ENCODE data around the gene ERP44. TPM values are rescaled to one million over a fixed set of nuclear protein-coding genes. Genes with fewer than 3 reads are reported as not detected.

The ERP44 gene
- total RNA-seq, 4 donors from 2014 or later, result 9.7 to 13.2 (median 12.4) TPM

- Histone ChIP-seq H3K4me3 (no peak overlapping the region), H3K9me3 (no peaks in the 10 kb centered on the region), H3K36me3 (no peaks in the 10 kb centered on the region), H3K27me3 (no peaks in the 10 kb centered on the region), H3K4me1 (no peaks in the 10 kb centered on the region), H3K27ac (no peak overlapping the region)
- DNase-seq (ENCODE audit: low spot score in 2 of 2), result no peak
- 98% methylated on average over 3 of the region's 3 CpGs for WGBS
- TF ChIP-seq POLR2A (IDR thresholded peaks at IDR 0.05) (no peak), POLR2AphosphoS5 (IDR thresholded peaks at IDR 0.05) (no peak), EP300 (IDR thresholded peaks at IDR 0.05) (no peak)
- TF ChIP-seq, protein P1, sequence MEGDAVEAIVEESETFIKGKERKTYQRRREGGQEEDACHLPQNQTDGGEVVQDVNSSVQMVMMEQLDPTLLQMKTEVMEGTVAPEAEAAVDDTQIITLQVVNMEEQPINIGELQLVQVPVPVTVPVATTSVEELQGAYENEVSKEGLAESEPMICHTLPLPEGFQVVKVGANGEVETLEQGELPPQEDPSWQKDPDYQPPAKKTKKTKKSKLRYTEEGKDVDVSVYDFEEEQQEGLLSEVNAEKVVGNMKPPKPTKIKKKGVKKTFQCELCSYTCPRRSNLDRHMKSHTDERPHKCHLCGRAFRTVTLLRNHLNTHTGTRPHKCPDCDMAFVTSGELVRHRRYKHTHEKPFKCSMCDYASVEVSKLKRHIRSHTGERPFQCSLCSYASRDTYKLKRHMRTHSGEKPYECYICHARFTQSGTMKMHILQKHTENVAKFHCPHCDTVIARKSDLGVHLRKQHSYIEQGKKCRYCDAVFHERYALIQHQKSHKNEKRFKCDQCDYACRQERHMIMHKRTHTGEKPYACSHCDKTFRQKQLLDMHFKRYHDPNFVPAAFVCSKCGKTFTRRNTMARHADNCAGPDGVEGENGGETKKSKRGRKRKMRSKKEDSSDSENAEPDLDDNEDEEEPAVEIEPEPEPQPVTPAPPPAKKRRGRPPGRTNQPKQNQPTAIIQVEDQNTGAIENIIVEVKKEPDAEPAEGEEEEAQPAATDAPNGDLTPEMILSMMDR (IDR thresholded peaks at IDR 0.05), result no peak
Measured at GRCh38 chr9:100131875-100132430, 33.2 kb upstream of the ERP44 start.

DNA sequence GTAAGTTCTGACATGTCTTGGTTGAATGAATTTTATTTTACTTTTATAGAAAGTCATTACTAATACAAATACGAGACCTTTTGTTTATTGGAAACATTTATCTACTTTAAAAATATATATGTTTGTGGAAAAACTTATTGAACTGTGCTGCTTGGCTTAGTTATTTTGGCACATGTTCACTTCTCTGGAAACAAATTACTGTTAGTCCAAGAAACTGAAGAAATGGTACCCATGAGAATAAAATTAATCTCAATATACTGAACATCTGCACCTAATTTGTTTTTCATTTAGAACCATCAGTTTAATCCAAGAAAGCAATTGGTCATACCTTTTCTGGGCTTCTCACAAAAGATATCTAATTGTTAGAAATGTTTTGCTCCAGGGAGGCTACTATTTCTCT, 32.4 kb upstream of the ERP44 start:
- DNase-seq (ENCODE audit: low spot score in 2 of 2), result no peak
- no peaks in the 10 kb centered on the region for H3K27me3 ChIP-seq
- TF ChIP-seq EP300 (IDR thresholded peaks at IDR 0.05) (no peak), POLR2AphosphoS5 (IDR thresholded peaks at IDR 0.05) (no peak), POLR2A (IDR thresholded peaks at IDR 0.05) (no peak)
- TF ChIP-seq, protein P1 (IDR thresholded peaks at IDR 0.05), result no peak
- H3K36me3 ChIP-seq, result no peaks in the 10 kb centered on the region
- H3K4me1 ChIP-seq, result no peaks in the 10 kb centered on the region
- WGBS, result 74% methylated on average over 1 of the region's 1 CpG
- no peak overlapping the region for H3K4me3 ChIP-seq
- no peak overlapping the region for H3K27ac ChIP-seq
- no peaks in the 10 kb centered on the region for H3K9me3 ChIP-seq

GRCh38 chr9:100129772-100130171, 31.0 kb upstream of the ERP44 start:
- Histone ChIP-seq H3K27ac (no peak overlapping the region), H3K4me3 (no peak overlapping the region), H3K27me3 (no peaks in the 10 kb centered on the region), H3K9me3 (no peaks in the 10 kb centered on the region), H3K4me1 (no peaks in the 10 kb centered on the region), H3K36me3 (no peaks in the 10 kb centered on the region)
- TF ChIP-seq EP300 (IDR thresholded peaks at IDR 0.05) (no peak), POLR2AphosphoS5 (IDR thresholded peaks at IDR 0.05) (no peak), POLR2A (IDR thresholded peaks at IDR 0.05) (no peak)
- TF ChIP-seq, protein P1 (IDR thresholded peaks at IDR 0.05), result no peak
- DNase-seq (ENCODE audit: low spot score in 2 of 2), result no peak

DNA sequence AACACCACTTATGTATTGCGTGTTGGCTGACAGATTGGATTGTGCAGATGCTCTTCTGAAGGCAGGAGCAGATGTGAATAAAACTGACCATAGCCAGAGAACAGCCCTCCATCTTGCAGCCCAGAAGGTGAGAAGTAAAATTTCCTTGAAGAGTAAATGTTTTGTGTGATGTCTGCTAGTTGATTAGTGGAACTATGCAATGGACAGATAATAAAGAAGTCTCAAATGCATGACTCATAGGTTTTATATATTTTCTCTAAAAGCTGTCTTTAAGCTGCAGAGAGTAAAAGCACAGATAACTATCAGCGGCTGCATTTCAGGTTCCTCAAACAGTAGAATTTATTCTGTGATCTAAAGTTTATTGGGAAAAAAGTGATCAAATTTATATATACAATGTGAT, 27.6 kb upstream of the ERP44 start:
- no peaks in the 10 kb centered on the region for H3K9me3 ChIP-seq
- H3K27ac ChIP-seq, result no peak overlapping the region
- H3K36me3 ChIP-seq, result no peaks in the 10 kb centered on the region
- WGBS, result 99% methylated on average over 2 of the region's 2 CpGs
- no peaks in the 10 kb centered on the region for H3K4me1 ChIP-seq
- H3K4me3 ChIP-seq, result no peak overlapping the region
- TF ChIP-seq POLR2AphosphoS5 (IDR thresholded peaks at IDR 0.05), result no peak
- TF ChIP-seq, protein P1 (IDR thresholded peaks at IDR 0.05), result no peak
- no peaks in the 10 kb centered on the region for H3K27me3 ChIP-seq
- no peak for DNase-seq (ENCODE audit: low spot score in 2 of 2)

- H3K9me3 ChIP-seq, result no peaks in the 10 kb centered on the region
- no peaks in the 10 kb centered on the region for H3K36me3 ChIP-seq
- WGBS, result 77% methylated on average over 2 of the region's 2 CpGs
Measured at GRCh38 chr9:100125910-100126309, 27.1 kb upstream of the ERP44 start.

More at GRCh38 chr9:100125910-100126309, 27.1 kb upstream of the ERP44 start:
- DNase-seq (ENCODE audit: low spot score in 2 of 2), result no peak
- Histone ChIP-seq H3K27me3 (no peaks in the 10 kb centered on the region), H3K4me1 (no peaks in the 10 kb centered on the region), H3K4me3 (no peak overlapping the region), H3K27ac (no peak overlapping the region)
- TF ChIP-seq, protein P1 (IDR thresholded peaks at IDR 0.05), result no peak
- TF ChIP-seq POLR2AphosphoS5 (IDR thresholded peaks at IDR 0.05) (no peak), POLR2A (IDR thresholded peaks at IDR 0.05) (no peak), EP300 (IDR thresholded peaks at IDR 0.05) (no peak)

All from suprapubic skin (tissue), 4 donors.